GM12801 (cell line): ENCODE data around the gene NCAPG2.

Experiments
- CTCF ChIP-seq: IDR thresholded peaks from one replicate; pipeline ENCODE4 v1.5.1; 2011; ENCODE audit warnings: control low read depth; ENCODE audit not compliant: insufficient read length; ENCODE audit errors: extremely low read depth

Gene NCAPG2

GRCh38 chr7:158740657-158741293, 36.2 kb upstream of the NCAPG2 start:
- TF ChIP-seq CTCF = no peak

- no peak for TF ChIP-seq CTCF
Observed at GRCh38 chr7:158740013-158740656, 35.5 kb upstream of the NCAPG2 start.

GRCh38 chr7:158738841-158739240, 34.2 kb upstream of the NCAPG2 start:
- no peak for TF ChIP-seq CTCF

GRCh38 chr7:158737064-158737695, 32.6 kb upstream of the NCAPG2 start:
- TF ChIP-seq CTCF = no peak

GRCh38 chr7:158735935-158736334, 31.3 kb upstream of the NCAPG2 start:
- TF ChIP-seq CTCF = no peak

- no peak for TF ChIP-seq CTCF
Observed at GRCh38 chr7:158734861-158735260, 30.3 kb upstream of the NCAPG2 start.

GRCh38 chr7:158733775-158734494, 29.3 kb upstream of the NCAPG2 start:
- no peak for TF ChIP-seq CTCF
